ENCODE measurements around the gene FBXW7.
"Not testable (repeated sequence)": the region's sequence is repeated elsewhere in the genome, so short reads cannot be mapped to it uniquely, and the experiment has no call there.

FBXW7 gene

GRCh38 chr4:152535903-152536544, at the start of gene FBXW7:
TSS of gene FBXW7 (minus strand) at chr4:152536092. CDS start at chr4:152411803, 124,289 bp downstream.
- peak; percentile 100 for DNase-seq (ENCODE audit: low read depth)

GRCh38 chr4:152585023-152585441, 49.1 kb upstream of the FBXW7 start:
- no peak for DNase-seq (ENCODE audit: low read depth)

- DNase-seq (ENCODE audit: low read depth): no peak
These were observed 45.8 kb upstream of the FBXW7 start for GRCh38 chr4:152581536-152582160.

- no peak for DNase-seq (ENCODE audit: low read depth)
These were observed 44.0 kb upstream of the FBXW7 start for GRCh38 chr4:152579916-152580315.

GRCh38 chr4:152579107-152579764, 43.3 kb upstream of the FBXW7 start:
- no peak for DNase-seq (ENCODE audit: low read depth)

GRCh38 chr4:152578670-152579069, 42.8 kb upstream of the FBXW7 start:
- DNase-seq (ENCODE audit: low read depth): no peak

GRCh38 chr4:152577708-152578396, 42.0 kb upstream of the FBXW7 start:
- no peak for DNase-seq (ENCODE audit: low read depth)

- DNase-seq (ENCODE audit: low read depth): no peak
These were observed 39.6 kb upstream of the FBXW7 start for GRCh38 chr4:152575533-152575932.

- no peak for DNase-seq (ENCODE audit: low read depth)
These were observed 38.0 kb upstream of the FBXW7 start for GRCh38 chr4:152573861-152574260.

- no peak for DNase-seq (ENCODE audit: low read depth)
These were observed 36.7 kb upstream of the FBXW7 start for GRCh38 chr4:152572417-152573086.

GRCh38 chr4:152571770-152572169, 35.9 kb upstream of the FBXW7 start:
- no peak for DNase-seq (ENCODE audit: low read depth)

- DNase-seq (ENCODE audit: low read depth): no peak
These were observed 35.4 kb upstream of the FBXW7 start for GRCh38 chr4:152571296-152571695.

- no peak for DNase-seq (ENCODE audit: low read depth)
These were observed 29.4 kb upstream of the FBXW7 start for GRCh38 chr4:152565333-152565732.

GRCh38 chr4:152564336-152564735, 28.4 kb upstream of the FBXW7 start:
- DNase-seq (ENCODE audit: low read depth): no peak

GRCh38 chr4:152563209-152563608, 27.3 kb upstream of the FBXW7 start:
- DNase-seq (ENCODE audit: low read depth): no peak

- no peak for DNase-seq (ENCODE audit: low read depth)
These were observed 23.7 kb upstream of the FBXW7 start for GRCh38 chr4:152559641-152560040.

GRCh38 chr4:152558396-152558795, 22.5 kb upstream of the FBXW7 start:
- DNase-seq (ENCODE audit: low read depth): no peak

GRCh38 chr4:152556834-152557233, 20.9 kb upstream of the FBXW7 start:
- no peak for DNase-seq (ENCODE audit: low read depth)

GRCh38 chr4:152556283-152556682, 20.4 kb upstream of the FBXW7 start:
- DNase-seq (ENCODE audit: low read depth): no peak

- no peak for DNase-seq (ENCODE audit: low read depth)
These were observed 18.9 kb upstream of the FBXW7 start for GRCh38 chr4:152554742-152555141.

GRCh38 chr4:152550687-152551086, 14.8 kb upstream of the FBXW7 start:
- not testable (repeated sequence) for DNase-seq (ENCODE audit: low read depth)

GRCh38 chr4:152545088-152545487, 9.2 kb upstream of the FBXW7 start:
- DNase-seq (ENCODE audit: low read depth): no peak
